GM19452 (cell line): Measurements from ENCODE around the gene NIPA2.

Source experiments
- ATAC-seq: cut with Tn5 transposase; IDR thresholded peaks from one replicate; pipeline ENCODE4 v1.9.1; 2021; ENCODE audit not compliant: unreplicated experiment

Gene NIPA2

DNA sequence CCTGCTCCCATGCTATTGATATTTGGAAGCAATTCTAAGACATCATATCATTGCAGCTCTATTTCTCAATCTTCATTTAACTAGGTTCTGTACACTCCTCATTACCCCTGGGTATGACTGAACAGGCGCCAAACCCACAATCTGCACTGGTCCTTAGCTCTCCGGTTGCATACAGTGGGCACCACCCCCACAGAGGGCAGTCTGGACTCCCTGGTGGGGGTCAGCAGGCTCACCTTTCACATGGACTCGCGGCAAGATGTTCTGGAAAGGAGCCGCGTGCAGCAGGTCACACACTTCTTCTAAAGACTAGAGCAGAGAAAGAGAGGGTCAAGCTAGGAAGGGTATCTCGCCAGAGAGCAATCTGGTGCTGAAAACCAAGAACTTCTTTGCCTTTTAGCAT lies 36.5 kb downstream of the NIPA2 start:
- ATAC-seq, result no peak

DNA sequence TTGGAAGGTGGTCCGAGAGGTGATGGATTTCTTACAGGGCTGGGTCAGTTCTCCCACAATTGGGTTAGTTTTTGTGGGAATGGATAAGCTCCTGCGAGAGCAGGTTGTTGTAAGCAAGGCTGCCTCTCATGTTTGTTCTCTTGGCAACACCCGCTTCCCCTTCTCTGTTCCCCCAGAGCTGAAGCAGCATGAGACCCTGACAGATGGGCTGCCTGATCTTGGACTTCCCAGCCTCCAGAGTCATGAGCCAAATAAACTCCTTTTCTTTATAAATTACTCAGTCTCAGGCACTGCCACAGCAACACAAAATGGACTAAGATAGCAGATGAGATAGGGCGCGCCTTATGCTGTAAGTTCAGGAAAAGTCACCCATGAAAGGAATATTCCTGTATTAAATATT lies 38.7 kb downstream of the NIPA2 start:
- no peak for ATAC-seq

DNA sequence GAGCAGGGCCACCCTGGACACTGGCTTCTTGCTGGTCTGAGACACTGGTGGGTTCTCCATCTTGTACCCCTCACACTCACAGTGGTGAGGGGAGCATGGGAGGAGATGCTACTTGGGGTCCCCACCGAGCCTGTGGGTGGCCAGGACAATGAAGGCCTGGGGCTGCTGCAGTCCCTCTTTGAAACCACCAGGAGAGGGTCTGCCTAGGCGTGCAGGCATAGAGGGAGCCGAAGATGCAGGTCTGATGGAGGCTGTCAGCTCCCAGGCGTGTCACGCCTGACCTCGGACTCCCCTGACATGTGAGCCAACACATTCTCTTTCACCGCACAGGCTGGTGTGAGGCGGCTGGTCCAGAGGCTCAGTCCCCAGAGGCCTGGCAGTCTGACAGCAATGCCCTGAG lies 39.1 kb downstream of the NIPA2 start:
- ATAC-seq, result no peak

DNA sequence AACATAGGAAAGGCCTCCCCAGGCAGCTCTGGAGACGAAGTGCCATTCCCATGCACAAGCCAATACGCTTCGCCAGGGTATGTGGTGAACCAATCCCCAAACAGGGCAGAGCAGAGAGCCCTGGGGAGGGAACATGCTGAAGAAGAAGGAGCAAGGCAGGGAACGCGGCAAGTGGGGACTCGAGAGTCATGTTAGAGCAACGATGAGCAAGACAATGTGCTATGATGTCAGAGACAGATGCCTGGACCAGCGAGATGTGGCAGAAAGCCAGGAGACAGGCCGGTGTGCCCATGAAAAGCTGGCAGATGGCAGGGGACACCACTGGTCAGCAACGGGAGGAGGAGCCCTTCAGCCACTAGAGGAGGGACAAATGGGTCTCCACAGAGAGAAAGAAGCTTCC lies 39.6 kb downstream of the NIPA2 start:
- no peak for ATAC-seq

DNA sequence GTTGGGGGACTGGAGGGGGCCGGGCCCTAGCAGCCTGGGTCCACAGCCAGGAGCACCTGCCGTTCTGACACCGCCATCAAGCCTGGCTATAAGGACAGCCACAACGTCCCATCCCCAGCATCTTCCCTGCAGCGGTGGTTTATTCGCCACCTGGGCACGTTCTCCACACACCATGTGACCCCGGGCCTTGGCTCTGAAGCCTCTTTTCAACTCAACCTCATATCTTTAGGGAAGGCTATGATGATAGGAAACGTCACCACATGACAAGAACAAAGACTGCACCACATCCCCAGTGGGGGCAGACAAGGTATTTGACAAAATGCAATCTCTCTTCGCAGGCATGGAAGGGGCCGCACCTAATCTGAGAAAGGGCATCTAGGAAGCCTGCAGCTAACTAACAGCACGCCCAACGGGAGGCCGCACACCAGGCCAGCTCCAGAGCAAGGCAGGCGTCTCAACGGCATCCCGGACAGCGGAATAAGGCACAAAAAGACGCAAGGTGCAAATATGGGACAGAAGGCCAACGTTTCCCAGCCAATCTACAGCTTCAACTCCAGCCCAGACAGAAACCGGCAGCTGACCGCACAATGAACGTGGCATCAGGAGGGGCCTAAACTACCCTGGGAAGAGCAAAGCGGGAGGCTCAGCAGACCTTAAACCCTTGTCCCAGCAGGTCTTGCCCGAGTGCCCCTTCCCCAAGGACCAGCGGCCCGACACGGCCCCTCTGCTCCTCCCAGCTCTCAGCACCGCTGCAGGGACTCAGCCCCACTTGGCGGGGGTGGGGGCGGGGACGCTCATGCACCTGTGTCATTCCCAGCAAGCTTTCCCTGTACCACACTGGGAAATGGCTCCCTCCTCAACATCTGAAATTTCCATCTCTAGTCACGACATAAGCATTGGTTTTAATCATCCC lies 41.9 kb downstream of the NIPA2 start:
- no peak for ATAC-seq

DNA sequence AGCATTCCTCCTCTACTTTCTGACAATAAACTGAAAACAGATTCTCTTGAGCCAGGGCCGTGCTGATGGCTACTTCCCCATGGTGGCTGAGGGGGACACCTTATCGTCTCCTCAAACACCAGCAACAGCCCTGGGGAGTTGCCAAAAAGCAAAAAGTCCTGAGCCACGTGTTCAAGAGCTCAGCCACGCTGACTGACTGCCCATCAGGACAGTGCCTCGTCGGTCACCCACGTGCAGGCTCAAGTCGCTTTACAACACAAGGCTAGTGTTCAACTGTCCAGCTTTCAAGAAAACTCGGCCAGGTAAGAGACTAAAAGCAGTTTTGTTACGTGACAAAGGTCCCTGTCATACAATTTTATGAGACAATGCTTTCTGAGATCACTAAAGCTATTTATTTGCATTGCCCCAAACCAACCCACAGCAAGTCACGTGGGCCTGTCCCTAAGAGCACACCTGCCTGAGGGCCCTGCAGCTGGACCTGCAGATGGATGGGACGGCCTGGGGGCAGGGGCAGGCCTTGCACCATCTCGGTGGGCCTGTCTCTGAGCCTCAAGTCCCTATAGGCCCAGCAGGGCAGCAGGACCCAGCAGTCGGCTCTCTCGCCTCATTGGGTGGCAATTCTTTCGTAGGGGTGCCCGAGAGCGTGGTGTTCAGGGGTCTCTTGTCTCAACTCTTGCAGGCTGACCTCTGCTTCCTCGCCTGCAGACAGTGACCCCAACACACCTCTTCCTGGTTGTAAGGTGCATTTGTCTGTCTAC lies 42.7 kb downstream of the NIPA2 start:
- ATAC-seq, result no peak

DNA sequence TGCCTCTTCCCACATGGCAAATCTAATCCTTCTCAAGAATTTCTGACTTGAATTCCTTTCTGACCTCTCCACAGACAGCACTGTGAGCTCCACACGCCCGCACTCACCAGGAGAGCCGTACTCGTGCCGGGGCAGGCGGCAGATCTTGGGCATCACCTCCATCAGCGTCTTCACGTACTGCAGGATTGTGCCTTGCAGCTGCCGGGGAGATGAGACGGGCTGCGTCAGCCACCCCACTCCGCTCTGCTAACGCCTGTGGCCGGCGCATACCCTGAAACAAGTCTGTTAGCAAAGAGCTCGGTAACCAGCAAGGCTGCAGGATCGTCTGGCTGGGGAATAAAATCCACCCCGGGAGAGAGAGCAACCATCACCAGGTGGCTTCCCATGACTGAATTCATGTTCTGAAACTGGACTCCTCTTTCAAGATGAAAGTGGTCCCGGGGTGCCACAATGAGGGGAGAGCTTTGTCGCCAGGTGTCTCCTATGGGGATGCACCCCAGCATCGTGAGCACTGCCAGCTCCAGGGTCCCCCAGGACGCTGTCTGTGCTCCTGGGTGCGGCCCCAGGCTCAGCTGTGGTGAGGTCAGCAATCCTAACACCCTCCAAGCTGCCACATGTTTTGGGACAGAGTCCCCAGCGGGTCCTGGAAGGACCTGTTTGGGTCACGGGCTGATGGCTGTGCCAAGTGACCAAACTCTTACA lies 43.4 kb downstream of the NIPA2 start:
- no peak for ATAC-seq

DNA sequence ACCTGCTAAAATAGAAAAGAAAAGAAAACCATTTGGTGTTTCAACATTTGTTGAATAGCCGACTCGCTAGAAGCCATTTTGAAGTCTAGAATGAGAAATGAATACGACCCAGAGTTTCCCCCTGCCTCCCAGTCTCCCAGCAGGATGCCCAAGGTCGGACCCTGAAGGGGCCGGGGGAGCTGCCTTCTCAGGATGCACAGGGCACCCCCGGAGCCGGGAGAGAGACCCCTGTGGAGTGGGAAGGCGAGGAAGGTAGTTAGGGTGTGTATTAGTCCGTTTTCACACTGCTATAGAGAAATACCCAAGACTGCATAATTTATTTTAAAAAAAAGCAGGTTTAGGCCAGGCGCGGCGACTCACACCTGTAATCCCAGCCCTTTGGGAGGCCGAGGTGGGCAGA lies 44.7 kb downstream of the NIPA2 start:
- no peak for ATAC-seq

DNA sequence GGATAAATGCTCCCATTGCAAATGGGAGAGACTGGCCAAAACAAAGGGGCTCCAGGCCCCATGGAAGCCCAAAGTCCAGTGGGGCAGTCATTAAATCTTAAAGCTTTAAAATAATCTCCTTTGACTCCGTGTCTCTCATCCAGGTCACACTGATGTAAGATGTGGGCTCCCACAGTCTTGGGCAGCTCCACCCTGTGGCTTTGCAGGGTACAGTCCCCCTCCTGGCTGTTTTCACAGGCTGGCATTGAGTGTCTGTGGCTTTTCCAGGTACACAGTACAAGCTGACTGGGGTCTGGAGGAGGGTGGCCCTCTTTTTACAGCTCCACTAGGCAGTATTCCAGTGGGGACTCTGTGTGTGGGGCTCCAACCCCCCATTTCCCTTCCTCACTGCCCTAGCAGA lies 45.9 kb downstream of the NIPA2 start:
- ATAC-seq, result no peak

DNA sequence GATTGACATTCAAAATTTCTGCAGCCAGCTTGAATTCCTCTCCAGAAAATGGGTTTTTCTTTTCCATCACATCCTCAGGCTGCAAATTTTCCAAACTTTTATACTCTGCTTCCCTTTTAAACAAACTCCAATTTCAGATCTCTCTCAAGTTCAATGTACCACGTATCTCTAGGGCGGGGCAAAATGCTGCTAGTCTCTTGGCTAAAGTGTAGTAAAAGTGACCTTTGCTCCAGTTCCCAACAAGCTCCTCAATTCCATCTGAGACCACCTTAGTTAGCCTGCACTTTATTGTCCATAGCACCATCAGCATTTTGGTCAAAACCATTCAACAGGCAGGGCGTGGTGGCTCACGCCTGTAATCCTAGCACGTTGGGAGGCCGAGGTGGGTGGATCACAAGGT lies 46.7 kb downstream of the NIPA2 start:
- no peak for ATAC-seq

DNA sequence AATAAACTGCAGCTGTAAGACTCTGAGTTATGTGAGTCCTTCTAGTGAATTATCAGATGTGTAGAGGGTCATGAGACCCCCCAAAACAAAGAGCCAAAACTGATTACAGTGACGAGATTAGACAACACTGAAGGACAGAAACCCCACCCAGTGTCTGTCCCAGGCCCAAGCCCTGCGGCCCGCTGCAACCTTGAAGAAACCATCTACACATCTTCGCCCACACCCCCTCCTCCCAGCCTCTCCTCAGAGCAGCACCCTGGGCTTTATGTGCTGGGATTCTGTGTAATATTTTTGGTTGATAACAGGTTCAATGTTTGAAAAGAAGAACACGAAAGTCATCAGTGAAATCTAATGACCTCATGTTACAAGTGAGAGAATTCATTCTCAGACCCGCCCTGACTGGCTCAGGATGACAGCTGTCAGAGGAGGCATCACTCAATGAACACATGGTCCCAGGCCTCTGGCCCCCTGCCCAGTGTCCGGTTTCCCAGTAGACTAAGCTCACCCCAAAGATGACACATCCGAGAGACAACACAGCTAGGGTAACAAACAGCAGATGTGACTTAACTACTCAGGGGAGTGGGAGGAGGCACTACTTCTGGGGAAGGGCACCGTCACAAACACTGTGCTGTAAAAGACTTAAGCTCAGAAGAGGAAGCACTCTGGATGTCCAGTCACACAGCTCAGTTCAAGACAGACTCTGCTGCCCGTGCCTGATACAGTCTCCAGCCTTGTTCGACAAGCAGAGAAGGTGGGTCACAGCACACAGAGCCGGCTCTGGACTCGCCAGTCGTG lies 48.9 kb downstream of the NIPA2 start:
- no peak for ATAC-seq

DNA sequence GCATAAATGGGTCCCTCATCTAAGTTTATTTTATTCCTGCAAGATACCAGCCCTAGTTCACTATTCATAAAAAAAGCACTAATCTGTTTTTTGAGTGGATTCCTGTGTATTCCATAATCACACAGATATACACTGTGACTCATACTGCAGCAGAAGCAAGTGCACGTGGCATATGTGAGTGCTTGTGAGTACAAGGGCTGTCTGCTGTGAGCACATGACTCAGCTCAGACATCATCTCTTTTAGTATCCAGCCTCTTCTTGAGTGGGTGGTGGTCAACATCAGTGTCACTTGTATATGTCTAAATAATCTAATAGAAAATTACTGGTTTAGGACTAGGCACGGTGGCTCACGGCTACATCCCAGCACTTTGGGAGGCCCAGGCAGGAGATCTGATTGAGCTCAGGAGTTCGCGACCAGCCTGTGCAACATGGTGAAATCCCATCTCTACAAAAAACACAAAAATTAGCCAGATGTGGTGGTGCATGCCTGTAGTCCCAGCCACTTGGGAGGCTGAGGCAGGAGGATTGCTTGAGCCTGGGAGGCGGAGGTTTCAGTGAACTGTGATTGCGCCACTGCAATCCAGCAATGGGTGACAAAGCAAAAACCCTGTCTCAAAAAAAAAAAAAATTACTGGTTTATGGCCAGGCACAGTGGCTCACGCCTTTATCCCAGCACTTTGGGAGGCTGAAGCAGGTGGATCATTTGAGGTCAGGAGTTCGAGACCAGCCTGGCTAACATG lies 49.8 kb downstream of the NIPA2 start:
- no peak for ATAC-seq

DNA sequence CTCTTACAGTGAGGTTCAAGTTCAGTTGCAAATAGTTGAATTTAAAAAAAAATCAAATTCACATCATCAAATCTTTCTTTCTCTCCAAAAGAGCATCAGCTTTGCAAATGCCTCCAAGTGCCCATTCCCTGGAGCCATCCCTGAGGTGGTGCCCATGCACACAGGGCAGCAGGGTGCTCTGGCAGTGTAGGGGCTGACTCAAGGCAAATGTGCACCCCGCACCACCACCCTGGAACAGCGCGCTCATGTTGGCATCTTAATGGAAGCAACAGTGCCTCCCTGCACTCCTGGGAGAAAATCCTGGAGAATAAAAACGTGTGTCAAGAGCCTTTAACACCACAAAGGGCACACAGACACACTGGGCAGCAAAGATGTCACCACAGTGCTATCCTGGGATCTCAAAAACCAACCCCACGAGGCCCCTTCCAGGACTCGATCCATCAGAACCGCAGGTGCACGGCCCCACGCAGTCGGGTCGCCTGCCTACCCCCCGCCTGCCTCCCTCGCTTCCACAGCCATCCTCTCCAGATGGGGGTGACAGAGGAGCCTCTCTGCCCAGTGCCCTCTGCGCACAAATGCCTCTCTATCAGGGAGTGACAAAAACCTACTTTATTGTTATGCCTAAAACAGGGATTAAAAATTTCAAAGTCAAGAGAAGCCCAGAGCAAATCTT lies 50.8 kb downstream of the NIPA2 start:
- no peak for ATAC-seq

DNA sequence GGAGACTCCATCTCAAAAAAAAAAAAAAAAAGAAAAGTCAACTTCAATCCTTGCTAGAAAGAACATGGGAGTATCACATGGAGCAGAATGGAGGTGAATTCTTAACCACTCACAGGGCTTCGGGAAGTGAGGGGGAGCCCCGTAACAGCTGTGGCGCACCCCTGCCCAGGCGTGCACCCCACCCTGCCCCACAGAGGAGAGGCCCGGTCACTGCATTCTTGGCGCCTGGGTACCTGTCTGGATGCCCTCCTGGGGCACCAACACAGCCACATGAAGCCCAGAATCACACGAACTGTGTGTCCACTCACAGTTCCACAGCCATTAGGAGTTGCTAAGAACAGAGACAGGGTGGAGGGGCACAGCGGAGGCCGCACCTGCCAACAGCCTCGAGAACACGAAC lies 51.8 kb downstream of the NIPA2 start:
- ATAC-seq, result no peak

DNA sequence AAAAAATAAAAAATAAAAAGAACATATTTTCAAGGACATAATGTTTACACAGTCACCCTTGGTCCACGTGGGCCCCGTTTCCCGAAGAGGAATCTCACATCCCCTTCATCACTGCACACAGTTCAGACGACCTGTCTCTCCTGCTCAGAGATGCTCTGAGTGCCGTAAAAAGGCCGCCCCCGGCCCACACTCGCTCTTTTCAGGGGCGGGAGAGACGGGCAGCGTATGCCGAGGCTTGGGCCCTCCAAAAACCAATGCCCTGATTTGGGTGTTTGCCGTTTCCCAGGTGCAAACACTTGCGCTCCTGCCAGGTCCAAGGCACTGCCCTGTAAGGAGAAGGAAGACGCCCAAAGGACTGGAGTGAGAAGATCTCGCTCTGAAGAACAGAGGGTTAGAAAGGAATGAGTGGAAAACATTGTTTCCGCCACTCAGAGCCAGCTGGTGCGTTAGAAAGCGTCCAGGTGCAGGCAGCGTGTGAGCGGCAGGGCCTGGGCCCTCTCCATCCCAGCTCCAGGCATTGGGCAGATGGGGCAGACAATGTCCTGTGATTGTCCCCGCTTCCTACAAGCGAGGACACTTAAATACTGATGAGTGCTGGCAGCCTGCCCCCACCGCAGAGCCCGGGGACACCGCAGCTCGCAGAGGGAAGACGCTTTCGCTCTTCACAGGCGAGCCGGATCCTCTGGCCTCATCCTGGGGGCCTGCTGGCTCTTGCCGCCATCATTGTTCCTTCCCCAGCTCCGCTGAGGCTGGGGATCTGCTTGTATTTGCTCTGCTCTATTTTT lies 53.2 kb downstream of the NIPA2 start:
- ATAC-seq, result no peak

DNA sequence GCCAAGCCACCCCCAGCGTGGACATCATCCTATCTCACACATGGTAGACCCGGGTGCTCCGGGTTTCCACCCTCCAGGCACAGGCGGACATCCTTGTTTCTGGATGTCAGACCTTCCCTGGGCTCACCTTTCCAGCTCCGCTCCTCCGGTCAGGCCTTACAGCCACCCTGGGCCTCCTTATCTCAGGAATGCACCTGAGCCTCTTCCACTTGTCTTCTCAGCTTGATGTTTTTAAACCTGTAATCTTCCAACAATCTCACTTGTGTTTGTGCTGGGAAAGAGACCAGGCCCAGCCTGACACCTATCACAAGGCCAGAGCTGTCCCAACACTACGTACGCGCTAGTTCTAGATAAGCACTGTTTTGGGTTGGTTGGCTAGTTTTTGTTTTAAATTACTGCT lies 53.9 kb downstream of the NIPA2 start:
- ATAC-seq, result no peak

DNA sequence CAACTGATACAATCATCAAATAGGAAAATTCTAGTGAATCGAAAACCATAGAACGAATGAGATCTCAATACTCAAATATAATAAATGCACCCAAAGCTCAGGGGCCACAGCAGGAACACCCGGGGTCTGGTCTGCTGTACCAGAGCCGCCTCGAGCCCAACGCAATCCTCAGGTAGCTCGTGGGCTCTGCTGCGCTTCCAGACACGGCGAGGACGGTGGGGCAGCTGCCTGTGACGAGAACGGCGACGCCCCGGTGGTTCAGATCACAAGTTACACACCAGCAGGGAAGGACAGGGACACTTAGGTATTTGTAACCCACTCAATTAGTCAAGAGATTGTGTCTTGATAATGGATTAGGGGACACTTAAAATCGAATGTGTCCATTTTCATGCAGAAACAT lies 54.6 kb downstream of the NIPA2 start:
- ATAC-seq, result no peak

DNA sequence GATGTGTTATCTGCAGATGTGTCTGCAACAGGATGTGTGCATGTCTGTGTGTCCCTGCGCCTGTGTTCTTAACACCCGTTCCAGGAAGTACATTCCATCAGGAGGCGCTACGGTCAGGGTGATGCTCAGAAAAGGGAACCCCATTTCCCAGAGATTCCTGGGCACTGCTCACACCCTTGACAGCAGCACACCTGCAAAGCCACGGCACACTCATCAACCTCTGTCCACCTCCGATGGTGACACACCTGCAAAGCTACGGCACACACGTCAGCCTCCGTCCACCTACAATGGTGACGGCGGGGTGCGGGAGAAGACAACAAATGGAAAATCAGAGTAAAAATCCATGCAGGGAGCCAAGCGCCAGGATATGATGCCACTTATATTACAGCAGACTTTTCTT lies 55.4 kb downstream of the NIPA2 start:
- no peak for ATAC-seq
